ENCODE measurements around the gene TCF4. TPM values are rescaled to one million over a fixed set of nuclear protein-coding genes. Genes with fewer than 3 reads are reported as not detected.

TCF4 gene
- polyA plus RNA-seq, 1 of the 3 experiments (the other 2 are of a cell fraction), result 39.1 TPM

GRCh38 chr18:55355223-55355622 lies 232.8 kb downstream of the TCF4 start:
- Histone ChIP-seq H3K4me1 (ENCODE audit: control insufficient read depth in 1 of 2, insufficient read depth in 2 of 2, low read depth in 1 of 2, low read length in 1 of 2) (peaks cover 40 to 51% of the 10 kb centered on the region in 2 experiments), H3K9ac (no peak overlapping the region), H3K4me3 (ENCODE audit: low read depth in 2 of 2, low read length in 1 of 2) (no peak overlapping the region), H3K79me2 (ENCODE audit: insufficient read depth) (peaks cover 17% of the 10 kb centered on the region), H3K27ac (ENCODE audit: low read depth in 2 of 2, low read length in 1 of 2) (peak overlapping the region; percentile 40 to 66; a peak in 3 of 4 replicates), H3K9me3 (no peaks in the 10 kb centered on the region), H3K9me2 (no peaks in the 10 kb centered on the region), H2AFZ (ENCODE audit: low read depth) (no peak overlapping the region), H3F3A (replicated peaks; ENCODE audit: insufficient read depth) (peaks cover 12% of the 10 kb centered on the region), H3K4me2 (peak overlapping the region; percentile 32; the same call in 1 of the 2 replicates), H3K36me3 (replicated peaks in 1 of 2; ENCODE audit: control insufficient read depth in 1 of 2, insufficient read depth in 2 of 2, low read length in 1 of 2) (peaks cover 0 to under 1% of the 10 kb centered on the region in 2 experiments), H4K20me1 (ENCODE audit: insufficient read depth) (no peaks in the 10 kb centered on the region), H3K27me3 (ENCODE audit: insufficient read depth) (no peaks in the 10 kb centered on the region)
- TF ChIP-seq GABPA (IDR thresholded peaks at IDR 0.05; ENCODE audit: low read depth) (no peak), RCOR1 (IDR thresholded peaks at IDR 0.05; ENCODE audit: low read length) (no peak), MXI1 (IDR thresholded peaks at IDR 0.05; ENCODE audit: low read depth, low read length) (no peak), FOXM1 (IDR thresholded peaks at IDR 0.05; ENCODE audit: low read depth) (no peak), RXRA (IDR thresholded peaks at IDR 0.05; ENCODE audit: borderline replicate concordance, low read depth) (no peak), POLR2AphosphoS5 (IDR thresholded peaks at IDR 0.05; ENCODE audit: low read depth, low read length) (no peak), TAF1 (IDR thresholded peaks at IDR 0.05; ENCODE audit: borderline replicate concordance, low read depth, low read length) (no peak), TEAD4 (IDR thresholded peaks at IDR 0.05; ENCODE audit: borderline replicate concordance, insufficient read depth) (no peak), NRF1 (IDR thresholded peaks at IDR 0.05; ENCODE audit: low read depth, low read length) (no peak), SMC3 (IDR thresholded peaks at IDR 0.05; ENCODE audit: low read depth, low read length) (no peak), PBX3 (IDR thresholded peaks at IDR 0.05) (no peak), ELF1 (IDR thresholded peaks at IDR 0.05) (no peak), REST (IDR thresholded peaks at IDR 0.05; ENCODE audit: low read depth, low read length) (no peak), MEF2A (IDR thresholded peaks at IDR 0.05; ENCODE audit: borderline replicate concordance, low read depth) (no peak), RFX5 (IDR thresholded peaks at IDR 0.05; ENCODE audit: low read length) (no peak), GATA2 (CRISPR knock-in tag; IDR thresholded peaks at IDR 0.05) (no peak), NFIC (IDR thresholded peaks at IDR 0.05; ENCODE audit: borderline replicate concordance) (no peak), FOSL2 (IDR thresholded peaks at IDR 0.05; ENCODE audit: borderline replicate concordance, low read depth) (no peak)
- TF ChIP-seq, protein P1, sequence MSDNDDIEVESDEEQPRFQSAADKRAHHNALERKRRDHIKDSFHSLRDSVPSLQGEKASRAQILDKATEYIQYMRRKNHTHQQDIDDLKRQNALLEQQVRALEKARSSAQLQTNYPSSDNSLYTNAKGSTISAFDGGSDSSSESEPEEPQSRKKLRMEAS (IDR thresholded peaks at IDR 0.05; ENCODE audit: low read depth), result no peak
- CTCF ChIA-PET, result interaction anchor here (0.6 to 1.8 kb wide), 6 partner anchors 12 to 527 kb away, joined by 3 to 9 read pairs (median 4); no protein-coding TSS in a partner anchor
- no peak for DNase-seq
- WGBS (ENCODE audit: low lambda C conversion rate), result 49% methylated on average over 4 of the region's 4 CpGs
- POLR2A ChIA-PET, result no interaction called here
